PC-3 (cell line): Measurements from ENCODE around the gene MRPL41. TPM values are rescaled to one million over a fixed set of nuclear protein-coding genes. Genes with fewer than 3 reads are reported as not detected.

Experiments
- ATAC-seq: fragments of 200-7000 bp; cut with Tn5 transposase; 2 replicates; pipeline ENCODE4 v1.9.1; 2020; ENCODE audit warnings: mild to moderate bottlenecking, moderate library complexity
- BruUV-seq: library from RNA; stranded (reverse); fragments of 400-500 nt; replicated peaks from 2 replicates; lab custom pipeline; 2021; lab: Mats Ljungman, UMichigan
- CTCF ChIA-PET: fragments of 300-600 bp; sonication (Branson Sonifier 250); formaldehyde crosslinking; loops from one replicate; lab custom pipeline; 2022; ENCODE audit warnings: antibody characterized with exemption; lab: Charles Lee
- POLR2A ChIA-PET: fragments of 300-600 bp; sonication (Branson Sonifier 250); formaldehyde crosslinking; loops from one replicate; lab custom pipeline; 2022; ENCODE audit warnings: antibody characterized with exemption; ENCODE audit not compliant: unreplicated experiment; lab: Charles Lee
- DNase-seq: peaks from one replicate; pipeline ENCODE4 v3.0.0-alpha.2; 2015
- H2AFZ ChIP-seq: fragments of 300-600 bp; sonication (generic); 2 replicates; pipeline ENCODE4 v1.6.0; 2016; ENCODE audit warnings: antibody characterized with exemption, low read length
- H3F3A ChIP-seq: fragments of 300-600 bp; sonication (generic); one replicate; pipeline ENCODE4 v1.6.0; 2017; ENCODE audit warnings: antibody characterized with exemption, low read length, control low read depth, mild to moderate bottlenecking; ENCODE audit not compliant: unreplicated experiment
- H3K27ac ChIP-seq: fragments of 300-600 bp; sonication (generic); 2 replicates; pipeline ENCODE4 v1.5.1; 2016; ENCODE audit warnings: mild to moderate bottlenecking, low read length
- H3K27me3 ChIP-seq: fragments of 300-600 bp; sonication (generic); 2 replicates; pipeline ENCODE4 v1.6.1; 2016; ENCODE audit warnings: low read length, mixed read lengths
- H3K36me3 ChIP-seq: fragments of 300-600 bp; sonication (generic); 2 replicates; pipeline ENCODE4 v1.6.1; 2016; ENCODE audit warnings: low read depth, mixed run types, low read length, mixed read lengths
- H3K4me1 ChIP-seq: fragments of 300-600 bp; sonication (generic); 2 replicates; pipeline ENCODE4 v1.5.1; 2016; ENCODE audit warnings: low read length; ENCODE audit not compliant: insufficient read depth
- H3K4me2 ChIP-seq: fragments of 300-600 bp; sonication (generic); 2 replicates; pipeline ENCODE4 v1.6.0; 2016; ENCODE audit warnings: low read length
- H3K4me3 ChIP-seq: fragments of 300-600 bp; sonication (generic); 2 replicates; pipeline ENCODE4 v1.5.1; 2016; ENCODE audit warnings: mild to moderate bottlenecking, low read length, mixed read lengths
- H3K79me2 ChIP-seq: fragments of 300-600 bp; sonication (generic); 2 replicates; pipeline ENCODE4 v1.6.1; 2017; ENCODE audit warnings: low read length, mixed read lengths
- H3K9ac ChIP-seq: fragments of 300-600 bp; sonication (generic); 2 replicates; pipeline ENCODE4 v1.6.0; 2016; ENCODE audit warnings: mild to moderate bottlenecking, low read length
- H3K9me2 ChIP-seq: fragments of 300-600 bp; sonication (generic); replicated peaks from 2 replicates; pipeline ENCODE4 v1.6.1; 2016; ENCODE audit warnings: mixed run types, low read length, mixed read lengths
- H3K9me3 ChIP-seq: fragments of 300-600 bp; sonication (generic); 2 replicates; pipeline ENCODE4 v1.6.1; 2016; ENCODE audit warnings: low read length, mixed read lengths
- H4K20me1 ChIP-seq: fragments of 300-600 bp; sonication (generic); 2 replicates; pipeline ENCODE4 v1.6.1; 2016; ENCODE audit warnings: low read length, mixed read lengths
- EZH2 ChIP-seq: fragments of 300-600 bp; sonication (generic); IDR thresholded peaks from one replicate; pipeline ENCODE4 v1.6.1; 2017; ENCODE audit warnings: antibody characterized with exemption, mild to moderate bottlenecking, low read length; ENCODE audit not compliant: unreplicated experiment
- EZH2phosphoT487 ChIP-seq: fragments of 300-600 bp; sonication (generic); IDR thresholded peaks from 2 replicates; pipeline ENCODE4 v1.6.1; 2018; ENCODE audit warnings: mild to moderate bottlenecking, antibody characterized with exemption, low read length, borderline replicate concordance
- intact Hi-C: fragments of 100-400 bp; cut with micrococcal nuclease; formaldehyde crosslinking; loops from 2 replicates; pipeline ENCODE4 v1.9.0; 2023
- total RNA-seq: library from RNA; depleted of rRNA; stranded (reverse); fragments of >200 nt; gene quantifications from 2 replicates; pipeline ENCODE4 v1.2.3, GENCODE V29; 2014
- TF ChIP-seq, protein P1 (sequence below): fragments of 300-600 bp; sonication (generic); conservative IDR thresholded peaks from 2 replicates; pipeline ENCODE4 v1.5.1; 2017; ENCODE audit warnings: antibody characterized with exemption, low read depth, mild to moderate bottlenecking, low read length

Gene MRPL41
- total RNA-seq, 1 experiment from 2014 or later = 159 TPM

DNA sequence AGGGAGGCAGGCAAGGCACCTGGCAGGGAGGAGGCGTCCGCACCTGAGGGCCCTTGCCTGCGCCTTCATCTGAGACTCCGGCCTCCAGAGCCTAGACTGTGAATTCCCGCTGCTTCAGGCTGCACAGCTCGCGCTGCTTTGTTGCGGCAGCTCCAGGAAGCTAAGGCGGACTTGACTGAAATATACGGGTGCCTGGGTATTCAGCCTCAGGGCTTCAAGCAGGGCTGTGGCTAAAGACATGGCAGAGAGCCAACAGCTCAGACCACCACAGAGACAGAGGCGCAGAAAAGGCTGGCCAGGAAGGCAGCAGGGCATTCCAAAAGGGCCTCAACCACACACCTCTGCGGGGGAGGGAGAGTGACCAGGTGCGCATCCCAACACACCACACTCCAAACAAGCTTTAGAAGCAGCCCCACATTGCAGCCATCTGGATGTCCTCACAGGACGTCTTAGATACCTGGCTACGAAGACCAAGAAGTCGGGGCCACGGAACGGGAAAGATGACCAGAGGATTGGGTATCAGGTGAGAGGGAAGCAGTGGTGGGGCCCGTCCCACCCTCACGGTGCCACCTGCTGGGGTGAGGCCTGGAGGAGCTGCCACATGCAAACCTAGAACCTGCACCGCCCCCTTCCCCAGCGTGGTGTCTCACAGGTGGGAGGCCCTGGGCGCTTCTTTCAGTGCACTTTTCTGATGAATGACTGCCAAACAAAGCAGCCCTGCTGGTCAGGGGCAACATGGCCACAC, 28.7 kb downstream of the MRPL41 start:
- no peaks in the 10 kb centered on the region for H3K9me3 ChIP-seq
- H3K27me3 ChIP-seq = no peaks in the 10 kb centered on the region
- H3K9me2 ChIP-seq = no peaks in the 10 kb centered on the region
- no peak overlapping the region for H3K4me2 ChIP-seq
- ChIA-PET POLR2A (no interaction called here), CTCF (no interaction called here)
- intact Hi-C loops = no loop called here
- no TSS peak for BruUV-seq
- peaks cover 33% of the 10 kb centered on the region for H3K79me2 ChIP-seq
- no peak overlapping the region for H3K9ac ChIP-seq
- peaks cover 12% of the 10 kb centered on the region; the same call in 1 of the 2 replicates for H3K4me1 ChIP-seq
- DNase-seq = no peak
- no peaks in the 10 kb centered on the region for H3F3A ChIP-seq
- TF ChIP-seq EZH2 (no peak), EZH2phosphoT487 (no peak)
- TF ChIP-seq, protein P1, sequence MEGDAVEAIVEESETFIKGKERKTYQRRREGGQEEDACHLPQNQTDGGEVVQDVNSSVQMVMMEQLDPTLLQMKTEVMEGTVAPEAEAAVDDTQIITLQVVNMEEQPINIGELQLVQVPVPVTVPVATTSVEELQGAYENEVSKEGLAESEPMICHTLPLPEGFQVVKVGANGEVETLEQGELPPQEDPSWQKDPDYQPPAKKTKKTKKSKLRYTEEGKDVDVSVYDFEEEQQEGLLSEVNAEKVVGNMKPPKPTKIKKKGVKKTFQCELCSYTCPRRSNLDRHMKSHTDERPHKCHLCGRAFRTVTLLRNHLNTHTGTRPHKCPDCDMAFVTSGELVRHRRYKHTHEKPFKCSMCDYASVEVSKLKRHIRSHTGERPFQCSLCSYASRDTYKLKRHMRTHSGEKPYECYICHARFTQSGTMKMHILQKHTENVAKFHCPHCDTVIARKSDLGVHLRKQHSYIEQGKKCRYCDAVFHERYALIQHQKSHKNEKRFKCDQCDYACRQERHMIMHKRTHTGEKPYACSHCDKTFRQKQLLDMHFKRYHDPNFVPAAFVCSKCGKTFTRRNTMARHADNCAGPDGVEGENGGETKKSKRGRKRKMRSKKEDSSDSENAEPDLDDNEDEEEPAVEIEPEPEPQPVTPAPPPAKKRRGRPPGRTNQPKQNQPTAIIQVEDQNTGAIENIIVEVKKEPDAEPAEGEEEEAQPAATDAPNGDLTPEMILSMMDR = no peak
- no peak overlapping the region for H3K27ac ChIP-seq
- 0 out of 2 replicates have a peak, but pooled peaks cover 5% of the 10 kb centered on the region for H4K20me1 ChIP-seq
- no peak overlapping the region for H2AFZ ChIP-seq
- H3K36me3 ChIP-seq = peaks cover 7% of the 10 kb centered on the region; the same call in 1 of the 2 replicates
- H3K4me3 ChIP-seq = no peak overlapping the region
- no peak for ATAC-seq

DNA sequence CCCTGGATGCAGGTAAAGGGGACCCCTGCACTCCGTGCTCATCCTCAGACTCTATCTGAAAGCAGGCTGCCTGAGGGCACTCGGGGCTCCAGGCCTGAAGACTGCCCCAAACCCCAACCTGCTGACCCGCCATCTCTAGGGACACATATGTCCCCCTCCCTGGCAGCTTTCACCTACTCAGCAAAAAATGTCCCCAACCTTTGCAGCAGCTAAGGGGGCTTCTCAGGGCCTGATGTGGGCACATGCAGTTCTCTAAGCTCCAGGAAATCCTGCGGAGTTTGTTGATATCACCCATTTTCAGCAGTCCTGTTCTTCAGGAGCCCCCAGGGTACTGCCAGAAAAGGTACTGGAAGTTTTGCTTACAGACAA, 29.3 kb downstream of the MRPL41 start:
- ATAC-seq (no peak), DNase-seq (no peak)
- no TSS peak for BruUV-seq
- H3K4me2 ChIP-seq = no peak overlapping the region
- H3K4me1 ChIP-seq = peaks cover 12% of the 10 kb centered on the region; the same call in 1 of the 2 replicates
- peaks cover 27% of the 10 kb centered on the region for H3K79me2 ChIP-seq
- no peaks in the 10 kb centered on the region for H3K9me3 ChIP-seq
- intact Hi-C loops = no loop called here
- no peaks in the 10 kb centered on the region for H3K9me2 ChIP-seq
- no peaks in the 10 kb centered on the region for H3K27me3 ChIP-seq
- H3K9ac ChIP-seq = no peak overlapping the region
- H4K20me1 ChIP-seq = 0 out of 2 replicates have a peak, but pooled peaks cover 5% of the 10 kb centered on the region
- POLR2A ChIA-PET = no interaction called here
- H3K36me3 ChIP-seq = peaks cover 2% of the 10 kb centered on the region; the same call in 1 of the 2 replicates
- no peak overlapping the region for H2AFZ ChIP-seq
- TF ChIP-seq EZH2phosphoT487 = no peak
- no peak for TF ChIP-seq EZH2
- TF ChIP-seq, protein P1 = no peak
- H3K27ac ChIP-seq = no peak overlapping the region
- H3K4me3 ChIP-seq = no peak overlapping the region
- CTCF ChIA-PET = no interaction called here
- H3F3A ChIP-seq = no peaks in the 10 kb centered on the region
